ENCODE data around the gene CCDC187. TPM values are rescaled to one million over a fixed set of nuclear protein-coding genes. Genes with fewer than 3 reads are reported as not detected.

The CCDC187 gene
- total and polyA plus RNA-seq, 2 of the 4 experiments (the other 2 are of a cell fraction), result not detected

GRCh38 chr9:136333045-136333444 is 29.2 kb upstream of the CCDC187 start:
- Histone ChIP-seq H4K5ac (ENCODE audit: low read depth, low read length) (no peak overlapping the region), H3K79me1 (ENCODE audit: low read depth in 1 of 2, low read length in 2 of 2) (peaks cover 4 to 72% of the 10 kb centered on the region in 2 experiments), H2AK9ac (replicated peaks; ENCODE audit: low read depth, low read length, poor library complexity) (no peak overlapping the region), H3K4ac (ENCODE audit: low read depth, low read length) (no peak overlapping the region), H3K4me1 (ENCODE audit: control insufficient read depth, insufficient read depth, low read length) (peaks cover 27% of the 10 kb centered on the region), H3K27ac (ENCODE audit: insufficient read depth, low read length) (no peak overlapping the region), H2AFZ (replicated peaks; ENCODE audit: low read length, poor library complexity) (no peak overlapping the region), H3K23ac (ENCODE audit: low read depth, low read length) (no peak overlapping the region), H4K20me1 (ENCODE audit: insufficient read depth, low read length) (peaks cover 91% of the 10 kb centered on the region), H3K4me2 (ENCODE audit: low read depth, low read length) (no peak overlapping the region), H2BK20ac (ENCODE audit: low read depth, low read length) (no peak overlapping the region), H2BK120ac (ENCODE audit: low read depth, low read length) (no peak overlapping the region), H3K18ac (ENCODE audit: low read depth, low read length) (no peak overlapping the region), H3K9ac (ENCODE audit: low read depth, low read length) (no peak overlapping the region), H3K4me3 (ENCODE audit: insufficient read depth, low read depth, low read length) (no peak overlapping the region), H3K9me1 (ENCODE audit: insufficient read depth, low read length) (peaks cover 6% of the 10 kb centered on the region; the same call in 1 of the 2 replicates), H3K56ac (ENCODE audit: extremely low read depth, insufficient read depth, low read length) (no peak overlapping the region), H4K91ac (ENCODE audit: insufficient read depth, low read depth, low read length) (no peak overlapping the region), H3K36me3 (ENCODE audit: control insufficient read depth, insufficient read depth, low read length) (peaks cover 59% of the 10 kb centered on the region), H3K14ac (replicated peaks; ENCODE audit: low read depth, low read length) (no peak overlapping the region; the same call in 1 of the 2 replicates), H2AK5ac (ENCODE audit: low read depth, low read length) (no peak overlapping the region), H2BK5ac (ENCODE audit: low read depth, low read length, poor library complexity, severe bottlenecking) (no peak overlapping the region), H3K9me3 (ENCODE audit: control insufficient read depth, insufficient read depth, low read length) (no peaks in the 10 kb centered on the region), H3K27me3 (ENCODE audit: control insufficient read depth, insufficient read depth, low read length) (no peaks in the 10 kb centered on the region), H4K8ac (ENCODE audit: low read depth in 2 of 2, low read length in 2 of 2) (no peak overlapping the region), H2BK15ac (ENCODE audit: low read depth, low read length) (no peak overlapping the region)
- TF ChIP-seq RFX5 (IDR thresholded peaks at IDR 0.05; ENCODE audit: low read depth, low read length), result no peak
- no peak for TF ChIP-seq MAZ (IDR thresholded peaks at IDR 0.05; ENCODE audit: borderline replicate concordance, low read depth, low read length)
- TF ChIP-seq MAFK (IDR thresholded peaks at IDR 0.05; ENCODE audit: low read depth, low read length), result no peak
- no peak for TF ChIP-seq CHD1 (IDR thresholded peaks at IDR 0.05; ENCODE audit: low read depth, low read length)
- no peak for TF ChIP-seq BHLHE40 (IDR thresholded peaks at IDR 0.05; ENCODE audit: low read depth, low read length)
- TF ChIP-seq RAD21 (IDR thresholded peaks at IDR 0.05; ENCODE audit: low read length), result no peak
- no peak for TF ChIP-seq RCOR1 (IDR thresholded peaks at IDR 0.05; ENCODE audit: insufficient replicate concordance, low read length)
- TF ChIP-seq FOS (IDR thresholded peaks at IDR 0.05; ENCODE audit: low read depth, low read length), result no peak
- no peak for TF ChIP-seq POLR2A (IDR thresholded peaks at IDR 0.05; ENCODE audit: low read depth, low read length)
- TF ChIP-seq MXI1 (IDR thresholded peaks at IDR 0.05; ENCODE audit: borderline replicate concordance, low read depth, low read length), result no peak
- 100% methylated on average over 6 of the region's 12 CpGs; no CpG with 5 or more reads in 1 of the 2 experiments for WGBS, 2 experiments (ENCODE audit: extremely low coverage in 2 of 2, insufficient read length in 1 of 2)
- ChIA-PET CTCF (interaction anchor here (0.6 kb wide), 1 partner anchor 39 kb away, joined by 3 read pairs; no protein-coding TSS in a partner anchor), POLR2A (ENCODE audit: unreplicated experiment) (interaction anchor here (0.6 kb wide), 1 partner anchor 57 kb away, joined by 3 read pairs; no protein-coding TSS in a partner anchor)
- in situ Hi-C loops (cut with MboI; ENCODE audit: low sequenced_read_pairs), result no loop called here
- no TSS peak for BruUV-seq (replicated peaks)
- ATAC-seq (ENCODE audit: low read depth), result no peak
- DNase-seq, result no peak
- dilution Hi-C loops (cut with HindIII; ENCODE audit: low sequenced_read_pairs, unreplicated experiment), result no loop called here
- intact Hi-C loops (cut with micrococcal nuclease), result no loop called here
